GM21423 (cell line): ENCODE measurements around the gene ZNF787.
A peak's percentile ranks its signal among the peaks of the same experiment; 100 is the strongest.
"Not testable (repeated sequence)": the region's sequence is repeated elsewhere in the genome, so short reads cannot be mapped to it uniquely, and the experiment has no call there.

Source experiments
- ATAC-seq: cut with Tn5 transposase; IDR thresholded peaks from one replicate; pipeline ENCODE4 v1.9.1; 2021; ENCODE audit warnings: mild to moderate bottlenecking, moderate library complexity; ENCODE audit not compliant: unreplicated experiment

Gene ZNF787

GRCh38 chr19:56121180-56122167, at the start of gene ZNF787:
Gene ZNF787, minus strand, starts transcription at chr19:56121295. Its CDS starts 18,078 bp downstream, at chr19:56103217.
- ATAC-seq: peak; percentile 80

- no peak for ATAC-seq
Measured at GRCh38 chr19:56170261-56170660, 49.2 kb upstream of the ZNF787 start.

- no peak for ATAC-seq
Measured at GRCh38 chr19:56167064-56167578, 46.0 kb upstream of the ZNF787 start.

- no peak for ATAC-seq
Measured at GRCh38 chr19:56163097-56163496, 42.0 kb upstream of the ZNF787 start.

DNA sequence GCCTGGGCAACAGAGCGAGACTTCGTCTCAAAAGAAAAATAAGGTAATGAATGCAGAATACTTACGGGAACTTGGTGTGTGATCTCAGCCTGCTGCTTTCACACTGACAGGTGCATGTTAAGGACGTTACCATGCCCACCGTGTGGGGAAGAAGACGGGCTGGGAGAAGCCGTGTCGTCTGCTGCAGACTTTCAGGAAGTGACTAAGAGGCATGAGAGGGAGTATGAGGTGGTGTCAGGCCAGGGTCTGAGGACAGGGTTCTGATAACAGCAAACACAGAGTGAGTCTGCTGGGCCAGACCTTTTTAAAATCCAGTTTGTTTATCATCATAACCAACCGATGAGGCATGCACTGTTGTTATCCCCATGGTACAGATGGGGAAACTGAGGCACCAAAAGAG, 41.2 kb upstream of the ZNF787 start:
- no peak for ATAC-seq

GRCh38 chr19:56161534-56161933, 40.4 kb upstream of the ZNF787 start:
- no peak for ATAC-seq

- no peak for ATAC-seq
Measured at GRCh38 chr19:56159622-56160271, 38.7 kb upstream of the ZNF787 start.

GRCh38 chr19:56159009-56159559, 38.0 kb upstream of the ZNF787 start:
- no peak for ATAC-seq

GRCh38 chr19:56158170-56158757, 37.2 kb upstream of the ZNF787 start:
- ATAC-seq: no peak

DNA sequence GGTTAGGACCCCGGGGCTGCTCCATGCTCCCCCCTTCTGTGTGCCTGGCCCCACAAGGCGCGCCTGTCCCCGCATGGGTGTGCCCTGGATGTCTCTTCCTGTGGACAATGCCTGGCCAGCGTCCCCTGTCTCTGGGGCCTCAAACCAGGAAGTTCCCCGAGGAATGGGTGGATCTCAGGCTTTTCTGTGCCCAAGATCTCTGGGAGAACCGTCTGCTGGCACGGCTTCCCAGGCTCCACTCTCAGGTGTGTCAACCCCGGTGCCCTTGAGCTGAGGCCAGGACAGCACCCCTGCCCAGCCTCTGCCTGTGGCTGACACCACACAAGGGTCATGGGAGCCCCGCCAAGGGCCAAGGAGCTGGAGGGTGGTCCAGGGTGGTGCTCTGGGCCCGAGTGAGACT, 35.7 kb upstream of the ZNF787 start:
- no peak for ATAC-seq

DNA sequence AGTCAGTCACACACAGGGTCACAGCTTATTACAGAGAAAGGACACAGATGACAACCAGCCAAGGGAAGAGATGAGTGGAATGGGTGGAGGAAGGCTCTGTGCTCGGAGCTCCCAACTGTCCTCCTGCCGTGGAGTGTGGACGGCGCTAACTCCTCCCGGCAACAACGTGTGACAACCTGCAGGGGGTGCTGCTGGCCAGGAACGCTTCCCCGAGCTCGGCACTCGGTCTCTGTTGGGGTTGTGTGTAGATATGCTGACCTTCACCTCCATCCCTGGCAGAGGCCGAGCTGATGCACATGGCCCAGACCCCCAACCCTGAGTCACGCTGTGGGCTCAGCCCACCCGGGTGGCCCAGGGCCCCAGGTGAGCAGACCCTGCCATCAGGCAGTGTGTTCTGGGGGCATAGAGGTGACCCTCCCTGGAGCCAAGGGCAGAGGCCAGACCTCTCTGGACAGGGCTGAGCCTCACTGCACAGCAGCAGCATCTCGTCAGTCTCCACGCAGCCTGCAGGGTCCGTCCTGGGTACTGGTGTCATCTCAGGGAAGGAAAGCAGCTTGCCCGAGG, 34.1 kb upstream of the ZNF787 start:
- ATAC-seq: no peak

GRCh38 chr19:56153507-56153906, 32.4 kb upstream of the ZNF787 start:
- ATAC-seq: no peak

DNA sequence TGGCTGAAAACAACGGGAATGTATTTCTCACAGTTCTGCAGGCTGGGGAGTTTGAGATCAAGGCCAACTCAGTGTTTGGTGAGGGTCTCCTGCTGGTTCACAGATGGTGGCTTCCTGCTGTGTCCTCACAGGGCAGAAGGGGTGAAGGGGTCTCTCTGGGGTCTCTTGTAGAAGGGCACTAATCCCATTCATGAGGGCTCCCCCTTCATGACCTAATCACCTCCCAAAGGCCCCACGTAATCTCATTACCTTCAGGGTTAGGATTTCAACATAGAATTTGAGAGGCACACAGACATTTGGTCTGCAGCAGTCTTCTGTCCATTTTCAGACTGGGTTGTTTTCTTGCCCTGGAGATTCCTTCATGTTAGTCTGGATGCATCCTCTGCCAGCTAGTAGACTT, 31.5 kb upstream of the ZNF787 start:
- no peak for ATAC-seq

DNA sequence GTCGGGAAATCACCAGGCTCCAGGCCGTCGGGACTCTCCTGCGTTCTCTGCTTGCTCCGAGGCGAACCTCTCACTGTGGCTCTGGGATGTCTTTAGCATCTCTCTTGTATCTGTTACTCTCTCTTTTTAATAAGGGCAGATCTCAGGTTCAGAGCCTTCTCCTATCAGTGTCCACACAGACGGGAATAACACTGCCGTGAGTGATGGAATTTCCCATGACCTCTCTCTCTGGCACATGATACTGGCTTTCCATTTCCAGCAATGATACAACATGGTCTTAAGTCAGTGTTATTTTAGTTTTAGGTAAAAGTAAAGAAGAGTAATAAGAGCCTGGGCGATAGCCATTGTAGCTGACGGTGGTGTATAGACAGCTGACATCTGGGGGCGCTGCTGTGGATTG, 29.3 kb upstream of the ZNF787 start:
- no peak for ATAC-seq

GRCh38 chr19:56149656-56150038, 28.6 kb upstream of the ZNF787 start:
- no peak for ATAC-seq

GRCh38 chr19:56148955-56149655, 28.0 kb upstream of the ZNF787 start:
- not testable (repeated sequence) for ATAC-seq

DNA sequence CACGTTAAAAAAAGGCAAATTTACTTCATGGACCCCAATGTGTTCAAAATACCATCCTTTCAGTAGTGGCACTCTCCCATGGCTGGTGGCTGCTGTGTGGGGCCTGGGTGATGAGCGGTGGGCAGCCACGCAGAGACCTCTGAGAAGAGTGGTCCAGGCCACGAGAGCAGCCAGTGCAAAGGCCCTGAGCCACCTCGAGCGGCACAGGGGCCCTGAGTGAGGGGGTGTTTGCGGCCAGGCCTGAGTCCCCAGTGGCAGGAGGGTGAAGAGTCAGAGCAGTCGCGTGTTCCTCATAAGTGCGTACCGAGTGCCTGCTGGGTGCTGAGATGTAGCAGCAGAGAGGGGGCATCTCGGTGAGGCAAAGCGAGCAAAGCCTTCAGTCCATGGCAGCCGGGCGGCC, 27.0 kb upstream of the ZNF787 start:
- ATAC-seq: no peak

DNA sequence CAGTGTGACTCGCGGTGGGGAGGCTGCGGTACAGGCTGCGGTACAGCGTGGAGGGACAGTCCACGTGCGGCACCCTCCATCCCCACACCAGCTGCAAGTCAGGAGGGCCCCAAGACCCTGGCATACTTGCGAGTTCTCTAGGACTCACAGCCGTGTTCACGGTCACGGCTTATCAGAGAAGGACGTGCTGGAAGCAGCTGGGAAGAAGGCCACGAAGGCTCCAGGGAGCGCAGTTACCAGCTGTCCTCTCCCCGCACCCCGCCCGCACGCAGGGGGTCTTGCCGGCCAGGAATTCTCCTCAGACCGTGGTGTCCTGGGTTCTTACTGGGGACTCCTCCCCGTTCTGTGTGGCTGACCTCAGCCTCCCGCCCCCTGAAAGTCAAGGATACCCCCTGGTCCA, 26.2 kb upstream of the ZNF787 start:
- no peak for ATAC-seq

DNA sequence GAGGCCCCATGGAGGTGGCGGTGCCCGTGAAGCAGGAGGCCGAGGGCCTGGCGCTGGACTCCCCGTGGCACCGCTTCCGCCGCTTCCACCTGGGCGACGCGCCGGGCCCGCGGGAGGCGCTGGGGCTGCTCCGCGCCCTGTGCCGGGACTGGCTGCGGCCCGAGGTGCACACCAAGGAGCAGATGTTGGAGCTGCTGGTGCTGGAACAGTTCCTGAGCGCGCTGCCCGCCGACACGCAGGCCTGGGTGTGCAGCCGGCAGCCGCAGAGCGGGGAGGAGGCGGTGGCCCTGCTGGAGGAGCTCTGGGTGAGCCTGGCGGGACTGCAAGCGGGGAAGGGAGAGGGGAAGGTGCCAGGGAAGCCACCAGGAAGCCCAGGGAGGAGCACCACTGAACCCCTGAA, 25.8 kb upstream of the ZNF787 start:
- ATAC-seq: no peak

DNA sequence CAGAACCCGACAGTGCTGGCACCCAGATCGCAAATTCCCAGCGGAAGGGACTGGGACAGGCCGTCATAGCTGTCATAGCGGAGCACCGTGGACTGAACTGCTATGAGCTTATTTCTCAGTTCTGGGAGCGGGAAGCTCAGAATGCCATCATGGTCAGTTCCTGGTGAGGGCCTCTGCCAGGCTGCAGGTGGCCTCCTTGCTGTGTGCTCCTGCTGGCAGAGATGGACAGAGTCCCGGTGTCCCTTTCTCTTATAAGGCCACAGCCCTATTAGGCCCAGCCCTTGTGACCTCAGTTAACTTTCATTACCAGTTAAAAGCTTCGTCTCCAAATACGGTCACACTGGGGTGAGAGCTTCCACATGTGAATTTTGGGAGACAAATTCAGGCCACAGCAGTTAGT, 24.6 kb upstream of the ZNF787 start:
- ATAC-seq: no peak
